ENCODE data around the gene TMEM273. TPM values are rescaled to one million over a fixed set of nuclear protein-coding genes. Genes with fewer than 3 reads are reported as not detected.

TMEM273 gene
- total RNA-seq, 1 donor from 2014 or later, result 6.8 TPM

- Histone ChIP-seq H3K4me3 (ENCODE audit: low read length in 3 of 3) (no peak overlapping the region), H3K36me3 (ENCODE audit: control insufficient read depth in 3 of 3, insufficient read depth in 3 of 3, low read length in 3 of 3) (no peaks in the 10 kb centered on the region), H3K9ac (ENCODE audit: low read depth in 1 of 3, low read length in 3 of 3) (no peak overlapping the region), H3K27me3 (ENCODE audit: control insufficient read depth in 3 of 3, insufficient read depth in 3 of 3, low read length in 3 of 3) (peaks cover 0 to 5% (median 0%) of the 10 kb centered on the region in 3 donors), H3K27ac (ENCODE audit: low read depth, low read length) (peak overlapping the region; percentile 76), H3K9me3 (ENCODE audit: control insufficient read depth in 3 of 3, low read length in 3 of 3) (no peaks in the 10 kb centered on the region), H3K4me1 (ENCODE audit: control insufficient read depth in 3 of 3, insufficient read depth in 3 of 3, low read length in 3 of 3) (peaks cover 21 to 28% (median 26%) of the 10 kb centered on the region in 3 donors)
Observed at GRCh38 chr10:49138361-49138891, 49.8 kb downstream of the TMEM273 start.

GRCh38 chr10:49136525-49136924, 51.7 kb downstream of the TMEM273 start:
- peaks cover 22 to 35% (median 33%) of the 10 kb centered on the region in 3 donors for H3K4me1 ChIP-seq (ENCODE audit: control insufficient read depth in 3 of 3, insufficient read depth in 3 of 3, low read length in 3 of 3)
- H3K4me3 ChIP-seq (ENCODE audit: low read length in 3 of 3), result no peak overlapping the region
- peak overlapping the region; percentile 41 for H3K27ac ChIP-seq (ENCODE audit: low read depth, low read length)
- no peak overlapping the region for H3K9ac ChIP-seq (ENCODE audit: low read depth in 1 of 3, low read length in 3 of 3)
- no peaks in the 10 kb centered on the region for H3K36me3 ChIP-seq (ENCODE audit: control insufficient read depth in 3 of 3, insufficient read depth in 3 of 3, low read length in 3 of 3)
- H3K9me3 ChIP-seq (ENCODE audit: control insufficient read depth in 3 of 3, low read length in 3 of 3), result no peaks in the 10 kb centered on the region
- peaks cover 0 to 13% (median 2%) of the 10 kb centered on the region in 3 donors for H3K27me3 ChIP-seq (ENCODE audit: control insufficient read depth in 3 of 3, insufficient read depth in 3 of 3, low read length in 3 of 3)

GRCh38 chr10:49135575-49136313, 52.4 kb downstream of the TMEM273 start:
- Histone ChIP-seq H3K36me3 (ENCODE audit: control insufficient read depth in 3 of 3, insufficient read depth in 3 of 3, low read length in 3 of 3) (no peaks in the 10 kb centered on the region), H3K27me3 (ENCODE audit: control insufficient read depth in 3 of 3, insufficient read depth in 3 of 3, low read length in 3 of 3) (peaks cover 0 to 17% (median 2%) of the 10 kb centered on the region in 3 donors), H3K4me1 (ENCODE audit: control insufficient read depth in 3 of 3, insufficient read depth in 3 of 3, low read length in 3 of 3) (peaks cover 27 to 42% (median 37%) of the 10 kb centered on the region in 3 donors), H3K4me3 (ENCODE audit: low read length in 3 of 3) (no peak overlapping the region), H3K9me3 (ENCODE audit: control insufficient read depth in 3 of 3, low read length in 3 of 3) (no peaks in the 10 kb centered on the region), H3K27ac (ENCODE audit: low read depth, low read length) (peak overlapping the region; percentile 46), H3K9ac (ENCODE audit: low read depth in 1 of 3, low read length in 3 of 3) (no peak overlapping the region)

GRCh38 chr10:49134327-49134726, 53.9 kb downstream of the TMEM273 start:
- Histone ChIP-seq H3K27ac (ENCODE audit: low read depth, low read length) (no peak overlapping the region), H3K4me1 (ENCODE audit: control insufficient read depth in 3 of 3, insufficient read depth in 3 of 3, low read length in 3 of 3) (peaks cover 13 to 34% (median 25%) of the 10 kb centered on the region in 3 donors), H3K9ac (ENCODE audit: low read depth in 1 of 3, low read length in 3 of 3) (no peak overlapping the region), H3K36me3 (ENCODE audit: control insufficient read depth in 3 of 3, insufficient read depth in 3 of 3, low read length in 3 of 3) (no peaks in the 10 kb centered on the region), H3K27me3 (ENCODE audit: control insufficient read depth in 3 of 3, insufficient read depth in 3 of 3, low read length in 3 of 3) (peaks cover 0 to 17% (median 2%) of the 10 kb centered on the region in 3 donors), H3K9me3 (ENCODE audit: control insufficient read depth in 3 of 3, low read length in 3 of 3) (no peaks in the 10 kb centered on the region), H3K4me3 (ENCODE audit: low read length in 3 of 3) (no peak overlapping the region)

- Histone ChIP-seq H3K27me3 (ENCODE audit: control insufficient read depth in 3 of 3, insufficient read depth in 3 of 3, low read length in 3 of 3) (peaks cover 0 to 17% (median 2%) of the 10 kb centered on the region in 3 donors), H3K4me3 (ENCODE audit: low read length in 3 of 3) (no peak within 1 kb of the TSS), H3K36me3 (ENCODE audit: control insufficient read depth in 3 of 3, insufficient read depth in 3 of 3, low read length in 3 of 3) (no peaks in the 10 kb centered on the region), H3K9me3 (ENCODE audit: control insufficient read depth in 3 of 3, low read length in 3 of 3) (no peaks in the 10 kb centered on the region), H3K27ac (ENCODE audit: low read depth, low read length) (no peak within 1 kb of the TSS), H3K9ac (ENCODE audit: low read depth in 1 of 3, low read length in 3 of 3) (no peak within 1 kb of the TSS), H3K4me1 (ENCODE audit: control insufficient read depth in 3 of 3, insufficient read depth in 3 of 3, low read length in 3 of 3) (peaks cover 9 to 29% (median 24%) of the 10 kb centered on the region in 3 donors)
Observed at GRCh38 chr10:49133706-49134248, 54.4 kb downstream of the TMEM273 start, which contains the start of gene FAM170B. Gene FAM170B (minus strand): TSS chr10:49134021. CDS start chr10:49133918, 103 bp downstream.

- Histone ChIP-seq H3K27ac (ENCODE audit: low read depth, low read length) (no peak overlapping the region), H3K27me3 (ENCODE audit: control insufficient read depth in 3 of 3, insufficient read depth in 3 of 3, low read length in 3 of 3) (peaks cover 0 to 17% (median 2%) of the 10 kb centered on the region in 3 donors), H3K4me3 (ENCODE audit: low read length in 3 of 3) (no peak overlapping the region), H3K9ac (ENCODE audit: low read depth in 1 of 3, low read length in 3 of 3) (no peak overlapping the region), H3K9me3 (ENCODE audit: control insufficient read depth in 3 of 3, low read length in 3 of 3) (no peaks in the 10 kb centered on the region), H3K36me3 (ENCODE audit: control insufficient read depth in 3 of 3, insufficient read depth in 3 of 3, low read length in 3 of 3) (no peaks in the 10 kb centered on the region), H3K4me1 (ENCODE audit: control insufficient read depth in 3 of 3, insufficient read depth in 3 of 3, low read length in 3 of 3) (peaks cover 6 to 29% (median 21%) of the 10 kb centered on the region in 3 donors)
Observed at GRCh38 chr10:49132362-49132737, 55.8 kb downstream of the TMEM273 start.

- peak overlapping the region in 2 of 3 donors; percentile 41 to 46 for H3K4me3 ChIP-seq (ENCODE audit: low read length in 3 of 3)
- H3K36me3 ChIP-seq (ENCODE audit: control insufficient read depth in 3 of 3, insufficient read depth in 3 of 3, low read length in 3 of 3), result no peaks in the 10 kb centered on the region
- H3K9ac ChIP-seq (ENCODE audit: low read depth in 1 of 3, low read length in 3 of 3), result peak overlapping the region in 1 of 3 donors; percentile 10
- no peaks in the 10 kb centered on the region for H3K9me3 ChIP-seq (ENCODE audit: control insufficient read depth in 3 of 3, low read length in 3 of 3)
- H3K27me3 ChIP-seq (ENCODE audit: control insufficient read depth in 3 of 3, insufficient read depth in 3 of 3, low read length in 3 of 3), result peaks cover 0 to 17% (median 2%) of the 10 kb centered on the region in 3 donors
- H3K27ac ChIP-seq (ENCODE audit: low read depth, low read length), result no peak overlapping the region
- H3K4me1 ChIP-seq (ENCODE audit: control insufficient read depth in 3 of 3, insufficient read depth in 3 of 3, low read length in 3 of 3), result peaks cover 6 to 29% (median 21%) of the 10 kb centered on the region in 3 donors
Observed at GRCh38 chr10:49131507-49132361, 56.5 kb downstream of the TMEM273 start.

GRCh38 chr10:49129376-49129775, 58.8 kb downstream of the TMEM273 start:
- Histone ChIP-seq H3K27me3 (ENCODE audit: control insufficient read depth in 3 of 3, insufficient read depth in 3 of 3, low read length in 3 of 3) (peaks cover 0 to 17% (median 2%) of the 10 kb centered on the region in 3 donors), H3K4me1 (ENCODE audit: control insufficient read depth in 3 of 3, insufficient read depth in 3 of 3, low read length in 3 of 3) (peaks cover 6 to 26% (median 16%) of the 10 kb centered on the region in 3 donors), H3K4me3 (ENCODE audit: low read length in 3 of 3) (no peak overlapping the region), H3K9ac (ENCODE audit: low read depth in 1 of 3, low read length in 3 of 3) (no peak overlapping the region), H3K27ac (ENCODE audit: low read depth, low read length) (no peak overlapping the region), H3K9me3 (ENCODE audit: control insufficient read depth in 3 of 3, low read length in 3 of 3) (no peaks in the 10 kb centered on the region), H3K36me3 (ENCODE audit: control insufficient read depth in 3 of 3, insufficient read depth in 3 of 3, low read length in 3 of 3) (no peaks in the 10 kb centered on the region)

GRCh38 chr10:49128854-49129253, 59.3 kb downstream of the TMEM273 start:
- H3K4me1 ChIP-seq (ENCODE audit: control insufficient read depth in 3 of 3, insufficient read depth in 3 of 3, low read length in 3 of 3), result peaks cover 6 to 25% (median 13%) of the 10 kb centered on the region in 3 donors
- H3K9ac ChIP-seq (ENCODE audit: low read depth in 1 of 3, low read length in 3 of 3), result no peak overlapping the region
- peaks cover 0 to 16% (median 2%) of the 10 kb centered on the region in 3 donors for H3K27me3 ChIP-seq (ENCODE audit: control insufficient read depth in 3 of 3, insufficient read depth in 3 of 3, low read length in 3 of 3)
- no peaks in the 10 kb centered on the region for H3K36me3 ChIP-seq (ENCODE audit: control insufficient read depth in 3 of 3, insufficient read depth in 3 of 3, low read length in 3 of 3)
- no peak overlapping the region for H3K4me3 ChIP-seq (ENCODE audit: low read length in 3 of 3)
- H3K27ac ChIP-seq (ENCODE audit: low read depth, low read length), result no peak overlapping the region
- no peaks in the 10 kb centered on the region for H3K9me3 ChIP-seq (ENCODE audit: control insufficient read depth in 3 of 3, low read length in 3 of 3)
